ENCODE results near the gene IGFBPL1. TPM values are rescaled to one million over a fixed set of nuclear protein-coding genes. Genes with fewer than 3 reads are reported as not detected.

The IGFBPL1 gene
- not detected in 2 replicates for total RNA-seq

GRCh38 chr9:38423973-38424843, at the start of gene IGFBPL1:
TSS of gene IGFBPL1 (minus strand) at chr9:38424454. CDS start at chr9:38424424, 30 bp downstream.

GRCh38 chr9:38392235-38393127, 31.8 kb downstream of the IGFBPL1 start, which contains the start of gene ALDH1B1:
TSS of gene ALDH1B1 (plus strand) at chr9:38392702. CDS start at chr9:38395749, 3,047 bp downstream.

Other genes with a start within 250 kb of the IGFBPL1 start
- 11.1 and 33.9 TPM in 2 replicates for gene ALDH1B1, start 31.8 kb downstream of the IGFBPL1 start, total RNA-seq
- 7.0 TPM in 1 of 2 replicates, not detected in the other for gene ANKRD18A, start 196.1 kb upstream of the IGFBPL1 start, total RNA-seq

Measured in smooth muscle cell of trachea (primary cell).